ENCODE measurements around the gene ZNF45. TPM values are rescaled to one million over a fixed set of nuclear protein-coding genes. Genes with fewer than 3 reads are reported as not detected.

Gene ZNF45
- total RNA-seq, 1 experiment from 2014 or later, result 12.2 TPM

GRCh38 chr19:43880483-43880882 is 54.6 kb downstream of the ZNF45 start:
- Mint-ChIP-seq H3K4me1 (no peaks in the 10 kb centered on the region), H3K9me3 (peaks cover 77% of the 10 kb centered on the region), H3K4me3 (no peak overlapping the region), H3K36me3 (peaks cover 72% of the 10 kb centered on the region), H3K27ac (no peak overlapping the region), H3K27me3 (ENCODE audit: low read depth) (peaks cover 5% of the 10 kb centered on the region)
- TF ChIP-seq ZNF317 (CRISPR knock-in tag; IDR thresholded peaks at IDR 0.05; ENCODE audit: borderline replicate concordance, low read depth) (no peak), PRDM15 (CRISPR knock-in tag; IDR thresholded peaks at IDR 0.05) (no peak), ATF1 (CRISPR knock-in tag; IDR thresholded peaks at IDR 0.05) (no peak), GABPB1 (CRISPR knock-in tag; IDR thresholded peaks at IDR 0.05) (no peak), MLX (CRISPR knock-in tag; IDR thresholded peaks at IDR 0.05) (no peak), E2F1 (CRISPR knock-in tag; IDR thresholded peaks at IDR 0.05) (no peak), SMAD4 (CRISPR knock-in tag; IDR thresholded peaks at IDR 0.05) (no peak), ATF2 (CRISPR knock-in tag; IDR thresholded peaks at IDR 0.05; ENCODE audit: borderline replicate concordance, low read depth) (no peak), JUN (CRISPR knock-in tag; IDR thresholded peaks at IDR 0.05) (no peak), FOXP4 (CRISPR knock-in tag; IDR thresholded peaks at IDR 0.05) (no peak), RELA (CRISPR knock-in tag; IDR thresholded peaks at IDR 0.05; ENCODE audit: borderline replicate concordance) (no peak), ZNF232 (CRISPR knock-in tag; IDR thresholded peaks at IDR 0.05) (no peak), ESRRA (CRISPR knock-in tag; IDR thresholded peaks at IDR 0.05; ENCODE audit: borderline replicate concordance) (no peak), NFYB (CRISPR knock-in tag; conservative IDR thresholded peaks at IDR 0.05; ENCODE audit: low read depth) (no peak), SOX15 (CRISPR knock-in tag; IDR thresholded peaks at IDR 0.05) (no peak), CREB1 (CRISPR knock-in tag; IDR thresholded peaks at IDR 0.05) (no peak), E2F5 (CRISPR knock-in tag; IDR thresholded peaks at IDR 0.05) (no peak), ZNF138 (CRISPR knock-in tag; conservative IDR thresholded peaks at IDR 0.05) (no peak), IRF1 (CRISPR knock-in tag; IDR thresholded peaks at IDR 0.05) (no peak)
- DNase-seq (ENCODE audit: low spot score) (no peak), ATAC-seq (no peak)
- POLR2A ChIA-PET, result no interaction called here
- CTCF ChIA-PET, result no interaction called here

Data from WTC11 (cell line).